Measurements from ENCODE around the gene SAE1.
A peak's percentile ranks its signal among the peaks of the same experiment; 100 is the strongest.
"Not testable (repeated sequence)": the region's sequence is repeated elsewhere in the genome, so short reads cannot be mapped to it uniquely, and the experiment has no call there.

SAE1 gene

DNA sequence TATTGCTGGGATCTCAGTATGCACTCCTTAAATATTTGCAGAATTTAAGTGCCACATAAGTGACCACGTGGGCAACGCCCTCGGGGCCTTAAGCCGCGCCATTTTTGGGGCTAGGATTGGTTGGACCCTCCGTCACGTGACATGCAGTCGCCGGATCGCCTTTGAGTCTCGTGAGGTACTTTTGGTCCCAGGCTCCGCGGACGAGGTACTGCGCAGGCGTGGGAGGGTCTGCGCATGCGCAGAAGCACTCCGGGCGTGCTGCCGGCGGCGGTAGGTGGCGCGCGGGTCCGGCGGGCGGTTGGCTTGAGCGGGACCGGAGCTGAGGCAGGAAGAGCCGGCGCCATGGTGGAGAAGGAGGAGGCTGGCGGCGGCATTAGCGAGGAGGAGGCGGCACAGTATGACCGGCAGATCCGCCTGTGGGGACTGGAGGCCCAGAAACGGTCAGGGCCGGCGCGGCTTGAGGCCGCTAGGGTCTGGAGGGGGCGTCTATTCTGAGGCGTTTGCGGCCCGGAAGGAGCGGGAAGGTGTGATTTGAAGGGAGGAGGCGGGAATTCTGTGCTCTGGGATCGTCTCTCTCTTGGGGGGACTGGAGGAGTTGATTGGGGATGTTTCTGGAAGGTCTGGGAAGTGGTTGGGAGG is at the start of gene SAE1:
TSS of gene SAE1 (plus strand) at position 247 of the 639 bp plus-strand sequence. CDS start at position 343, 96 bp downstream.
- peak; percentile 98 for DNase-seq (ENCODE audit: low spot score)

DNA sequence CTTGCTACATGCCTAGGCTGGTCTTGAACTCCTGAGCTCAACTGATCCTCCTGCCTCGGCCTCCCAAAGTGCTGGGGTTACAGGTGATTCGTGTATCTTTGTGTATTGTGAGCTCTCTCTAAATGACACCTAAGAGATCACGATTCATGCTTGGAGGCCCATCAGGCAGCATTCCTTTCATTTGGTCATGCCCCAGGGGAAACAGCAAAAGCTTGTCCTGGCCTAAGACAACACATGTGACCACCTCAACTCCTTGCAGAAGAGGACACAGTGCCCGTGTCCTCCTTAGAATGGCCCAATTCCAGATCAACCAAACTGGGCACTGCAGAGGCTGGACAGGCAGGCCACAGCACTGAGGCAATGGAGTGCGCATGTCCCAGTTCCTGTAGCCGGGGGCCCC is 49.5 kb upstream of the SAE1 start:
- DNase-seq (ENCODE audit: low spot score) = no peak

DNA sequence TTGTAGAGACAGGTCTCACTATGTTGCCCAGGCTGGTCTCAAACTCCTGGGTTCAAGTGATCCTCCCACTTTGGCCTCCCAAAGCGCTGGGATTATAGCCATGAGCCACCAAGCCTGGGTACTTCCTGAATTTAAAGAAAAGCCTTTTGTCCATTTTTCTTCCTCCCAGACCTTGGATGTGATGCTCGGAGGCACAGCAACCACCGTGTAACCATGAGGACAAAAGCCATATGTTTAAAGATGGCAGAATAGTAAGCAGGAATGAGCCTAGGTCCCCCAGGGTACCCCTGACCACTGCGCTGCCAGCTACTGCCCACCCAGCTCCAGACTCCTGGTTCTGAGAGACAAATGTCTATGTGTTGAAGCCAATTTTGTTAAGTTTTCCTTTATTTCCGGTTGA is 48.1 kb upstream of the SAE1 start:
- no peak for DNase-seq (ENCODE audit: low spot score)

DNA sequence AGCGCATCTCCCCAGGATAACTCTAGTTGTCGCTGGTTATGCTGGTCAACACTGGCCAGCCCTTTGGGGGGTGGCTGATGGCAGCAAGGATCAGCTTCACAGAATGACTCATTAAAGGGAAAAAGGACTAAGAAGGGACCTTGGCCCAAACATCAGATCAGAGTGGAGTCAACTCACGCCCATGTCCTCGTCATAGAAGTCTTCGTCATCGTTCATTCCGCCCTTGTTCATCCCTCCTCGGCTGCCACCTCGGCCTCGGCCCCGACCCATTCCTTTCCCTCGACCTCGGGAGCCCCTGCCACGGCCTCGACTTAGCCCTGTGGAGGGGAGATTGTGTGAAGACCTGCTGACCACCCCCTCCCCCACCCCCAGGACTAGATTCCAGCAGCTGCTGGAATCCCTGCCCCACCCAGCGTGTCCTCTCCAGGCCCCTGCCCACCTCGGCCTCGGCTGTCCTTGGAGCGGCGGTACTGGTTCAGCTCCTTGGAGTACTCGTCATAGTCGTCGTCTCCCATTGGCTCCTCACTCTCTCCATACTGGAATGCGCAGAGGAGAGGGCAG is 45.7 kb upstream of the SAE1 start:
- DNase-seq (ENCODE audit: low spot score) = no peak

DNA sequence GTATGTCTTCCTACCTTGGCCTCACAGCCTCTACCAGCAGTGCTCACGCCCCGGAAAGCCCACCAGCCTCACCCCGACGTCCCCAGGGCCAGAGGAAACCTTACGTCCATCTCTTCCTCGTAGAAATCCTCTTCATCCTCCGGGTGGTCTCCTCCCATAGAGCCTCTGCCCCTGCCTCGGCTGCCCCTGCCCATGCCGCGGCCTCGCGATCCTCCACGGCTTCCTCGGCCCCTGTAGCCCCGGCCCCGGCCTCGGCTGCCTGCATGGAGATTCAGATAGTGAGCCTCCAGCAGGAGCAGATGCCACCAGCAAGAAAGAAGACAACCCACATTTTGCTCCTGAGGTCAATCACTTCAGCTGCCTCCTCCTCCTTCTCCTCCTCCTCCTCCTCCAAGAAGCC is 44.4 kb upstream of the SAE1 start:
- DNase-seq (ENCODE audit: low spot score) = no peak

DNA sequence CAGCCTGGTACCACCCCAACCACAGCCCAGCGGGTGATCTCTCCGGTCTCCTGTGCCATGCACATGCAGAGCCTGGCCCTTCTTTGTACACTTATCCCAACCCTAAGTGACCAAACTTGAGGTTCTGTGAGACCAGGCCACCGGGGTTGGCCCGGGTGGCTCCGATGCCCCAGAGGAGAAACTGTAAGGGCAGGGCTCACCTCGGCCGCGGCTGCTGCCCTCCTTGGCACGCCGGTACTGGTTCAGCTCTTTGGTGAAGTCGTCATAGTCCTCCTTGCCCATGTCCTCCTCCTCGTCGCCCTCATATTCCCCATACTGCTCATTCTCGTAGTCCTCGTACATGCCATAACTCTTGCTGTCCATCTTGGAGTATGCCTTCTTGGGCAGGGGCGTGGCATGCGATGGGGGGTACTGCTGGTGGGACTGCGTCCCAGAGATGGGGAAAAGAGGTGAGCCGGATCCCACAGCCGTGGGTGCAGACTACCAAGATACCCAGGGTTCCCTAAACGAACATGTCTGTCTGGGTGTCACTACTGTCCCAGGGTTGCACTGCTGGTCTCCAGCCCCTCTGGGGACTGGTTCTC is 40.8 kb upstream of the SAE1 start:
- DNase-seq (ENCODE audit: low spot score) = no peak

DNA sequence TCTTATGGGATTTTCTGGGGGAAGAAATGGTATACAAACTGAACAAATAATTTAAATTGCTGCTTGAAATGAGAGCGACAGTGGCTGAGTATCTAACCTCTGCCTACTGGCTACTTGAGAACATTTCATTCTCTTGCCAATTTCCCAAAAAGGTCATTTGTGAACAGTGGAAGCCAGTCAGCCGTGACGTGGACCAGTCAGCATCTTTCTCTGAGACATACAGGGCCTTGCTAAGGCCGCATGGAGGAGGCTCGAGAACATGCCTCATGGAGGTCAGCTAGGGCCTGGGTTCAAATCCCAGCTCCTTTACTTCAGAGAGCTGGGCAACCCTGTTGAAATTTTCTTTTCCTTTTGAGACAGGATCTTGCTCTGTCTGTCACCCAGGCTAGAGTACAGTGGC is 37.4 kb upstream of the SAE1 start:
- DNase-seq (ENCODE audit: low spot score) = no peak

DNA sequence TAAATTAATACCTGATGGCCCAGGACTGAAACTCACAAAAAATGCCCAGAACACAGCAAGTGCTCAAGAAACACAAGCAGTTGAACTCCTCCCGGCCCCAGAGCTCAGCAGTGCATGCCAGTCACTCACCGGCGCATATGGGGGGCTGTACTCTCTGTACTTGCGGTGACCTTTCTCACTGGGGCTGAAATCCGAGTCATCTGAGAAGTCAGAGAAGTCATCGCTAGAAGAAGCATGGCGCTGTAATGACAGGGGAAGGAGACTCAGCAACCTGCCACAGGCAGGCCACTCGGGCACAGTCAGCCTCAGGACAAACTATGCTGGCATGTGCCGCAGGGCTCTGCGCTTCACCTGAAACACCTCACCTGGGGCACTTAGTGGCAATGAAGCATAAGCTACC is 36.8 kb upstream of the SAE1 start:
- DNase-seq (ENCODE audit: low spot score) = no peak

DNA sequence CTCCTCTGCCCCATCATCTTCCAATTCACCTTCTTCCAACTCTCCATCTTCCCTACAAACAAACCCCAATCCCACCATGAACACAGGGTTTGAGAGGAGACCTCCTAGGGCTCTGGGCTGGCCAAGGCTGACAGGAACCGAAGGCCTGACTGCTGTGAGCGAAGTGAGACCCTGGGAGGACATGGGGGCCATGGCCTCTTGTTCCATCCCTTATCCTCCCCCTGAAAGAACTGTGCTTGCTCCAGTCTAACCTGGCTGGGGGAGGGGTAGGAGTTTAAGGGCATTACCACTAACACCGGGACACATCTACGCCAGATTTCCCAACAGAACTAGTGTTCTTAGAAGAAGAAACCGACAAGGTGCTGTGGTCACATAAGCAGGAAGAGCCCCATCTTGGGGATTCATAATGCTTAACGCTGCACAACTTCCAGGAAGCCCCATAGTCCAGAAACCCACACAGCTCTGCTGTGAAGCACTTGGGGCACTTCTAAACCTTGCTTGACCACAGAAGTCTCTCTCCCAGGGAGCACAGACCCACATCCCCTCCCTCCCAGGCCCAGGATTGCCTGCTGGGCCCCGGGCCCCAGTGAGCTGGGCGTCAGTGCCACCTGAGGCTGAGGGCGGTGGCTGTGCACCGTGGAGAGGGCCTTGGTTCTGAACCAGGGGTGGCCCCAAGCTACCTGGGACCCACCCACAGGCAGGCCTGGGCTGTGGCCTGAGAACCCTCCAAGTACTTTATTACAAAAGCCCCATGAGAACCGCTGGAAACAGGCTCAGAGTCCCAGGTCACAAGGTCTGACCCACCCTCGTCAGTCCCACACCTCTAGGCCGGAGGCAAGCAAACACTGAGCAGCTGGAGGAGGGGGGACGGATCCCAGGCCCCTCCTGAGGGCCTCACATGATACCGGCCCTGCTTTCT is 35.8 kb upstream of the SAE1 start:
- DNase-seq (ENCODE audit: low spot score) = no peak

DNA sequence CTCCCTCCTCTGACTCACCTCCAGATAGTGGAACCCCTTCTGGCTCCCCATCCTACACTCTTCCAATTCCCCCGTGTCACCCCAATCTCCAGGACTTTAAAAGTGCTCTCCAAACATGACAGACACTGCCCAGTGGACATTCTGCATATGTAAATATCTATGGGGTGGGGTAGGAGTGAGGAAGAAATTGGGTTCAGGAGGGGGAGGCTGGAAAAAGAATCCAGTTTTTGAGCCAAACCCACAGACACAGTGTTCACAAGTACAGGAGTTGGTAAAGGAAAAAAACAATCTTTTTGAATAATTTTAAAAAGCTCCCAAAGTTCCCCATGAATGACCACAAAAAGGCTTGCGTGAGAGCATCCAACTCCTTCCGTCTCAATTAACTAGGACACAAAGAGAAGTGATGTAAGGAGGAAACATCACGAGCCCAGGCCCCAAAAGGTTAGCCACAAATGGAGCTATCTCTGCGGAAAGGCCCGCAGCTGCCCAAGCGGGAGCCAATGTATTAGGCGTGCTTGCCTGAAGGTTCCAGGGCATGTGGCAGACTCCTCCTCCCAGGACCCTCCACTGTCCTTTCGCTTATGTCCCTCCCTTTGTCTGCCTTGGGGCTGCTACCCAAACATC is 35.0 kb upstream of the SAE1 start:
- no peak for DNase-seq (ENCODE audit: low spot score)

DNA sequence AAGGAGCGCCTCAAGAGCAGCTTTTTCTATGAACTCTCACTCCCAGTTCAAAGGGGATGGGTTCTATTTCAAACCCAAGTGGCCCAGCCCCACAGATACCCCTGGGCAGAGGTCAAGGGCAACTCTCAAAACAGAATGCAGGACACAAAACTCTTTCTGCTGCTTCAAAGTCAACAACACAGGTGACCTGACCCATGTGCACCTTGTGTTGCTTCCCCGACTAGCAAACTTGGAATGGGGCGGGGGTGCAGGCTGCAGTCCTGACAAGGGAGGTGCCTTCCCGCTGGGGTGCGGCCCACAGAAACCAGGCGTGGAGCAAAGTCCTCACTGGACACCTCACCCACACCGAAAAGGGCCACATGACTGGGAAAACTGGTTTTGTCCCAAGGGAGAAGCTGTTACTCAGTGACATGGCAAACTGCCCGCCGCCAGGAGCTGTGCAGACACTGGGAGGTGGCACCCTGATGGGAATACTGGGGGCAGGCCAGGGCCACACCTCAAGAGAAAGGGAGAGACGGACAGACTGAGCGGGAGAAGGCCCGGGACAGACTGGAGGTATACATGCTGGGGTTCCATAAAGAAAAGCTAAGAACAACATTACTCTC is 34.4 kb upstream of the SAE1 start:
- DNase-seq (ENCODE audit: low spot score) = no peak

DNA sequence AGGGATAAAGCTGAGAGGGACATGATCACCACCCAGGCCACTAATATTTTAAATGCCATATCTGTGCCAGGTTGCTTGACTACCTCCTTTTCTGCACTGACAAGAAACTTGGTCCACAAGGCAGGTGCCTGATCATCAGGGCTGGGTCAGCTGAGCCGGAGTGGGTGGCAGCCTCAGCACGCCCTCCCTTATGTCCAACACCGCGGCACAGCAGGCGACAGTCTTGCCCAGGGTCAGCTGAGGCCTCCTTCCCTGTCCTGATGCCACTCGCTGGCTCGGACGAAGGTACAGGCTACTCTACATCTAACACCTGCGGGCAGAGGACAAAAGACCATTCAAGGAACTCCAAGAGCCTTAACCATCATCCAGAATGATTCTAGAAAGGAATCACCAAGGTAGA is 33.9 kb upstream of the SAE1 start:
- no peak for DNase-seq (ENCODE audit: low spot score)

DNA sequence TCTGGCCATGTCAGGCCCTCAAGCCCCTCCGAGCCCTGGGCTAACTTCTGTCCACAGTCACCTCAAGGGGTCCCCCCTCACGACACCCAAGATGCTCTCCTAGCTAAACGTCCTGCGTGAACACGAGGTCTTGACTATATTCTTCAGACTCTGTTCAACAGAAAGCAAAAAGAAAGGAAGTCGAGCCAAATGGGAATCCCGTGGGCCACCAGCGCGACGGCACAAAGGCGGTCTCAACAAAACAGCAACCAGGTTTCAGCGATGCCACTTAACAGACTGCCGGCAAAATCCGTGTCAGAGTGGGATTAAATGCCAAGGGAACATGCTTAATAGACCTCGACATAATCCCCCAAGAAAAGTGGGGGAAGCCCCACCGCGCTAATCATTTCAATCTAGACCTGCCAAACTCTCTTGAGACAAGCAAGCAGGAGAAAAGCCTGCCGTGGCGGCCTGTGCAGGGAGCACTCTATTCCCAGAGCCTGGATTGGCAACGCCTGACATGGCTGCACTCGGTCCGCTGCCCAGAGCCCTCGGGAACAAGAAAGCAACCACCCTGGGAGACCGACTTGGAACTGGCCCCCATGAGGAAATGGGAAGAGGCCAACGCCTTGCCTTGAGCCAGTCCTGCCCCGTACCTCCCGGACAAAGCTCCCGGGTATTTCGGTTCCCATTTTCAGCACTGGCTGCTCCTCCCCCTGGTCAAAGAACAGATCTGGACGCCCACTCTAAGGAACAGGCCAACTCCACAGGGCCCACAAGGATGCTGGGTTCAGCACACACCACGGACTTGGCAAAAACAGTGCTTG is 33.0 kb upstream of the SAE1 start:
- peak; percentile 86 for DNase-seq (ENCODE audit: low spot score)

DNA sequence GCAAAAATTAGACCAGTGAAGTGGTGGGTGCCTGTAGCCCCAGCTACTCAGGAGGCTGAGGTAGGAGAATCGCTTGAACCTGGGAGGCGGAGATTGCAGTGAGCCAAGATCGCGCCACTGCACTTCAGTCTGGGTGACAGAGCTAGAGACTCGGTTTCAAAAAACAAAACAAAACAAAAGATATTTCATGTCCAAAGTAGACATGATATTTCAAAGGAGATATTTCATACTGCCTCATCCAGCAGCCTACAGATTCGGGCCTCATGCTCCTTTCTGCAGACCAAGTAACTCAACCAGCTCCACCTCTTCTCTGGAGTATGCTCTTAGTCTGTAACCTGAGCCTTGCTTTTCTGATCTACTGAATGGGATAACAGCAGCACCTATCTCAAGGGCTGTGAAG is 32.0 kb upstream of the SAE1 start:
- no peak for DNase-seq (ENCODE audit: low spot score)

DNA sequence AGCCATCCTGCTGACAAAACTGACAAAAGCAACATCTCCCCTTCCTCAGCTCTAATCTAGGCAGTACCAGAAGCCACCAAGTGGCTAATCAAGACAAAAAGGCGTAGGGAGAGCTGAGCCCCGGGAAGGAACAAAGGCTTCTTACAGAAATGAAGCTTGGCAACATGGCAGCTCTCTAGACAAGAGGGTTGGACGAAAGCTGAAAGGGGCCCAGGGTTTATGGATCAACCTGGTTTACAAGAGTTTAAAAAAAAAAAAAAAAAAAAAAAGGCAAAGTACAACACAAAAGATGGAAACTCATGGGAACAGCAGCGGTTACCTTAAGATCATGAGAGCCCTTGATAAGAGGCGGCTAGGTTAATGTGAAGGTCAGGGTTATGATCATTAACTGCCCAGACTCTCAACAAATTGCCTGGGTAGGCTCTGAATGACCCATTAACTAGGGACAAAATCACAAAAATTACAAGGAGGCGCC is 31.0 kb upstream of the SAE1 start:
- DNase-seq (ENCODE audit: low spot score) = no peak

DNA sequence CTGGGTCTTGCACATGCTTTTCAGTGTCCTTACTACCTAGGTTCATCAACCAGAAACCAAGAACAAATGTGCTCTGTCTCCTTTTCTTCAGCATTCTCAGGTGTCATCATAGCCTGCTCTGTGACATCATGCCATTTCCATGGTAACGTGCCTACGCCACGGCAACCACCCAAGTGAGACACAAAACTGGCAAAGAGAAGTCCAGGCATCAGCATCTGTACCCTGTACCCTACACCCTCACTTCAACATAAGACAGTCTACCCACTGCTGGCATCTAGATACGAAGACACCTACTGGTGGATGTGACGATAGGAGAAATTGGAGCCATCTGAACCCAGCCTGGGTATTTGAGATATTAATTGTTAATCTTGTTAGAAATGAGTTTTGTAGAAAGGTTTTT is 30.3 kb upstream of the SAE1 start:
- DNase-seq (ENCODE audit: low spot score) = no peak

DNA sequence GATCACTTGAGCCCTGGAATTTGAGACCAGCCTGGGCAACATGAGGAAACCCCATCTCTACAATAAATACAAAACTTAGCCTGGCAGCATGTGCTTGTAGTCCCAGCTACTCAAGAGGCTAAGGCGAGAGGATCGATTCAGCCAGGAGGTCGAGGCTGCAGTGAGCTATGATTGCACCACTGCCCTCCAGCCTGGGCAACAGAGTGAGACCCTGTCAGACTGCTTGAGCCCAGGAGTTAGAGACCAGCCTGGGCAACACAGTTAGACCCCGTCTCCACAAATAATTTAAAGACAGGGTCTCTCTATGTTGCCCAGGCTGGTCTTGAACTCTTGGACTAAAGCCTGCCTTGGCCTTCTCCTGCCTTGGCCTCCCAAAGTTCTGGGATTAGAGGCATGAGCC is 29.5 kb upstream of the SAE1 start:
- DNase-seq (ENCODE audit: low spot score) = not testable (repeated sequence)

DNA sequence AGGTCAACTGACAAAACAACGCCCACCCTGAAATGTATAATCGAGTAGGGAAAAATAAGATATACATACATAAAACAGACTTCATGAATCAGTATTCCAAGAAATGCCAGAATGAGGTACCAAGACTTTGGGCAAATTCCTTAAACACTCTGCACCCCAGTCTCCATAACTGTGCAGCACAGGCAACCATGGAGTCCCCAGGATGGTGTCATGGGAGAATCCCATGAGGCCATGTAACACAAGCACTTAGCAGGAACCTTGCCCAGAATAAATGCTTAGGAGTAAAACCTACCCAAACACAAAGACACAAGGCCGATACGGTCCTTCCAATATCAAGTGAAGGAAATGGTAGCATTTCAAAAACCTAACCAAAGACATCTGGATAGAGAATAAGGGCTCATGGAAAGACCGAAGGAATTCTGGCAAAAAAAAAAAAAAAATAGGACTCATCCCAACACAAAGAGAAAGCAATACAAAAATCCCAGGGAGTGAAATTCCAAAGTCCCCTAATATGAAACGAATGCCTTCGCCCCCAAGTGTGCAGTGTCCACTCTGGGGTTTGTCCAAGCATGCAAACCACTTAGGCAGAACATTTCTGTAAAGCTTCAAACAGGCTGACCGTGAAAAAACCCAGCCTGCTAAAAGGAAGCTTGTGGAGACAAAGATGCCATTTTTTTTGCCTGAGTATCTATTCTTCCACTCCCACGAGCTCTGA is 28.1 kb upstream of the SAE1 start:
- DNase-seq (ENCODE audit: low spot score) = no peak

DNA sequence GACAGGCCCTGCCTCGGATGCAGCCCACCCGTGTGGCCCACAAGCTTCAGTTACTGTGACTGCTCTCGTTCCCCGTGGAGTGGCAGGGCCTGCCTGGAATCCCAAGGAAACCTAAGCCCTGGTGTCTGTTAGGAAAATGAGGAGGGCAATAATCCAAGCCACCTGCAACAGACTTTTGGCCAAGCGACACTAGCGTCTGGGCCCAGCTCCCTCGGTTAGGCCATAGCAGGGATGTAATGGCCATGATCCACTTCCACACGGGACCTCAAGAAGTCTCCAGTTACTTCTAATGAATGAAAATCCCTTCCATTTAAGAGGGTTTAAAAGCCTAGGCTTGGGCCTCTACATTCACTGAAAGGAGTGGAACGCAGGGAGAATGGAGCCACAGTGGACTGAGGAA is 26.0 kb upstream of the SAE1 start:
- DNase-seq (ENCODE audit: low spot score) = no peak

DNA sequence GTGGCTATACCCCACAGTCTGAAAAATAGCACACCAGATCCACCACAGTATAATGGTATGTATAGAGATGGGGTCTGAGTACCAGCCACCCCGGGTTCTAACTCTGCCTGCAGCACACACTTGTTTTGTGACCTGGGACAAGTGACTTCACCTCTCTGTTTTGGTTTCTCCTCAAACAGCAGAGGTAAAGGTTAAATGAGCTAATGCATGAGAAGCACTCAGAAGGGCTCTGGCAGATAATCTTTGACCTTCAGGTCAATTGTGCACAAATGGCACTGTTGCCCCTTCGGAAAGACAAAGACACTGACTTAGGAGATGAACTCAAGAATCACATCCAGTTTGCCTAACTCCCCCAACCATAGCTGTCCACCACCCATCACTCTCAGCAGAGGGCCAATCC is 24.8 kb upstream of the SAE1 start:
- no peak for DNase-seq (ENCODE audit: low spot score)
